HG02571 (cell line): ENCODE results near the gene SLC25A26.
"Not testable (repeated sequence)": the region's sequence is repeated elsewhere in the genome, so short reads cannot be mapped to it uniquely, and the experiment has no call there.

ENCODE experiments used
- ATAC-seq: cut with Tn5 transposase; IDR thresholded peaks from one replicate; pipeline ENCODE4 v1.9.1; 2021; ENCODE audit warnings: mild to moderate bottlenecking, moderate library complexity; ENCODE audit not compliant: unreplicated experiment

Gene SLC25A26

DNA sequence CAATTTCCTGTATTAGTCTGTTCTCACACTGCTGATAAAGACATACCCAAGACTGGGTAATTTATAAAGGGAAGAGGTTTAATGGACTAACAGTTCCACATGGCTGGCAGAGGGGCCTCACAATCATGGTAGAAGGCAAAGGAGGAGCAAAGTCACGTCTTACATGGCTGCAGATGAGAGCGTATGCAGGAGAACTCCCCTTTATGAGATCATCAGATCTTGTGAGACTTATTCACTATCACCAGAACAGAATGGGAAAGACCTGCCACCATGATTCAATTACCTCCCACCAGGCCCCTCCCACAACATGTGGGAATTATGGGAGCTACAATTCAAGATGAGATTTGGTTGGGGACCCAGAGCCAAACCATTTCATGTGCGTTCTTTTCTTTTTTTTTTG lies 5.3 kb downstream of the SLC25A26 start:
- ATAC-seq, result not testable (repeated sequence)

DNA sequence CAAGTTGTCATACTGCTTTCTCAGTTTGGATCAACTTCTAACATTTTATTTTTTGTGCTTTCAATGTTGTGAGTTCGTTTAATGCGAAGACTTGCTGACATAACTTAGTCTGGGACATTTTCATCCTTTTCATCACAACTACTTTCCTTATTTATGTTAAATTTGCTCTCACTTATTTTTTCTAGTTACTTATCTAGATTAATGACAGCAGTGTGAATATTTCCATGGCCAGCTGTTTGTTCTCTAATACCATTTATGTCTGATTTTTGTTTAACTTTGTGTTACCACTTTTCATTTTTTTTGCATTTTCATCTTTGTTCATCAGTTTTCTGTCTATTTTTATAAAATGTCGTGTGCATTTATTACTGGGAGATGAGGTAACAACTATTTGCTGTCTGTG lies 6.2 kb downstream of the SLC25A26 start:
- ATAC-seq, result no peak

DNA sequence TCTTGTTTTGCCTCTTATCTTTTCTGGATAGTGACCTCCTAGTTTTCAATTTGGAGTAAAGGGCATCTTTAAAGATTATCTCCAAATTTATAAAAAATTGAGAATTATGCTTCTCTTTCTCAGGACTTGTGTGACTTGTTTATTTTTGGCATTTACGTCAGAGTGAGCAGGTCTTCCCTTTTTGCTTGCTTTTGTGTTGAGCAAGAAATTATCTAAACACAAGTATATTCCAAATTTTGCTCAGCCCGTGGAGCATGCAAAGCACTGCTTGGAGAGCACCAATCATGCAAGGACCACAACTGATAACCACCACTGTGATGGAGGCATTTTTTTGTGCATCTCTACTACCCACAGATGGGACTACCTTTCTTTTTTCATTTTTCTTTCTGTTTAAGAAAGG lies 7.1 kb downstream of the SLC25A26 start:
- no peak for ATAC-seq

DNA sequence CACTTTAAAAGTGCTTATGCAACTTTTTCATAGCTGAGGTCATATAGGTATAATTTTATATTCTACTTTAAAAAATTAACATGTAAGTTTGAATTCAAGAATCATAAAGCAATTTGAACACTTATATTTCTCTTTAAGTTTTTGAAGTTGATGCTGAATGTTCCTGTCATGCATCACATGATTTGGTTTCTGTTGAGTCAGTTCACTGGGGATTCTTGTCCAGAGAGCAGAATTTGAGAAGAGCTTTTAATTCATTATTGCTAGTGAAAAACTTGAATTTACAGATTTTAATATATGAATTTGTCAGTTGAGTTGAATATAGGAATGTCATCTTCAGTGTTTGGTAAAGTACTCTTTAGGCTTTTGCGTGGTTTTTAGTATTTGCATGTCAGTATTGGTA lies 7.9 kb downstream of the SLC25A26 start:
- no peak for ATAC-seq

DNA sequence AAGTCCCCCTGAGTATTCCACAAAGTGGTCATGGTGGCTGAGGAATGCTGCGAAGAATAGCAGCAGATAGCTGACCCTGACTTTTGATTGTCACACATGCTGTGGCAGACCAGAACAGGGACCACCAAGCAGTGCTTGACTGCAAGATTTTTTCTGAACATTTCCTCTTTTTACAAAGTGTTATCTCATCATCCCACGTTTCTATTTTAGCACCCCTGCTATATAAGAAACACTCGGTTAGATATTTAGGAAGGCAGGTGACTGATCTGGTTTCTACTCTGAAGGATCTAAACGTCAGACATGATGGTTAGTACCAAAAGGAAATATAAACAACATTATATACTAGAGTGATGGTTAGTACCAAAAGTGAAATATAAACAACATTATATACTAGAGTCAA lies 9.1 kb downstream of the SLC25A26 start:
- no peak for ATAC-seq

DNA sequence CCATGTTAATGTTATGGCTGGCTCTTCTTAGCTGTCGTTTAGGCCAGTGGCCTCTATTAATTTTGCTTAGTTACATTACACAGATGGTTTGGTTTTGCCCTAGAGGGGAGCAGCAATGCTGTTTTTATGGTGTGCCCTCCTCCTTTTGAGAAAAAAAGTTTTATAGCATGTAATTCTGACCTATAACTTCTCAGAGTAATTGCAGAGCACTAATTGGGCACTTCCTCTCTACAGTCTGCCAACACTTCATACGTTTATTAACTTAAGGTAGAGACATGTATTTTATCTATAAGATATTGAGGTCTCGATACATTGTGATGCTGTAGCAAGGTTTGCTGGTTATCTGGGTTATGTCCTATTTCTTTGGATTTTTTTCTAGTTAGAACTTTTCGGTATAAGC lies 12.2 kb downstream of the SLC25A26 start:
- no peak for ATAC-seq

DNA sequence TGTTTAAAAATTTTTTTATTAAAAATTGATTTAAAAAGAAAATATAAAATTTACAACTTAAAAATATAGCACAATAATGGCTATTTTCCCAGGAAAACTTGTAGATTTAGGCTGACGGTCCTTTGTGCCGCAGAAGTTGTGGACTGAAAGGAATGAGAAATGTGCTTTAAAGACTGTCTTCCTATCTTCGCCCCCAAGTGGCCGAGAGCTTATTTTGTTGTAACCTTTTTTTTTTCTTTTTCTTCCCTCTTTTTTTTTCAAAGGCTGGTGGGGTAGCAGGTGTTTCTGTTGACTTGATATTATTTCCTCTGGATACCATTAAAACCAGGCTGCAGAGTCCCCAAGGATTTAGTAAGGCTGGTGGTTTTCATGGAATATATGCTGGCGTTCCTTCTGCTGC lies 15.5 kb downstream of the SLC25A26 start:
- ATAC-seq, result no peak

DNA sequence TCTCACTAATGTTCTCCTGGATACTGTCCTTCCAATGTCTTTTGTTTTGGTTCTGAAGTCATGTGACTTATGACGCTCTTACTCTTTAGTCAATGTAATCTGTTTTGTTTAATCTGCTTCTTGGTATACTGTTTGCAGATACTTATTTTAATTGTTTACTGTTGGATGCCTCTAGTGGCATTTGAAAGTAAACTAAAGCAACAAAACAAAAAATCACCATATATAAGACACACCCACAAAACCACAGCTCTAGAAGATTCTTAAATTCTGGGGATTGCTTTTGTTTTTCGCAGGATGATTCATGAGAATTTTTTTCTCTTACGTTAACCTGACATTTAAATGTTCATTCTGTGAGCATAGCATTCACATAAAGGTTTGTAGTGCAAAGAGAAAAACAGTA lies 16.8 kb downstream of the SLC25A26 start:
- no peak for ATAC-seq

DNA sequence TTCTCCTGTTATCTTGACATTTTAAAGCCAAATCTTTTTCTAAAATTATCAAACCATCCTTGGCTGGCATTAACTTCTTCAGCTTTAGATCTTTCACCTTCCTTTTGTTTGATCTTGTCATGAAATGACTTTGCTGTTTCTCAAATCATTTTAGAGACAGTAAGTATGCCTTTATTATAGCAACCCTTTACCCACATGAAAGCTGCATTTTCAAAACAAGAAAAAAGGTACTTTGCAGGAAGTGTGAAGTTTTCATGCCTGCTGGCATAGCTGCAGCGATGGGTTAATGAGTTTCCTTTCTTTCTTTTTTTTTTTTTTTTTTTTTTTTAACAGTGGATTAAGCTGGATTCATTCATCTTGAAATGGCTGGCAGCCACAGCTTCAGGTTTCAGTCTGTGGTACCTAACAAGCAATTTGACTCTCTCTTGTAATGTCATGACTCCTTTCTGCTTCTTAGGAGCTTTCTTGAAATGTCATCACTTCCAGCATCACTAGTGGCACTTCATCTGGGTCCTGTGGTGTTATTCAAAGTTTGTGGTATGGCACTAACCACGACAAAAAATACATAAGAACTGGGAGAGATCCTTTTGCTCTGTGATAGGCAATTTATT lies 18.8 kb downstream of the SLC25A26 start:
- no peak for ATAC-seq

DNA sequence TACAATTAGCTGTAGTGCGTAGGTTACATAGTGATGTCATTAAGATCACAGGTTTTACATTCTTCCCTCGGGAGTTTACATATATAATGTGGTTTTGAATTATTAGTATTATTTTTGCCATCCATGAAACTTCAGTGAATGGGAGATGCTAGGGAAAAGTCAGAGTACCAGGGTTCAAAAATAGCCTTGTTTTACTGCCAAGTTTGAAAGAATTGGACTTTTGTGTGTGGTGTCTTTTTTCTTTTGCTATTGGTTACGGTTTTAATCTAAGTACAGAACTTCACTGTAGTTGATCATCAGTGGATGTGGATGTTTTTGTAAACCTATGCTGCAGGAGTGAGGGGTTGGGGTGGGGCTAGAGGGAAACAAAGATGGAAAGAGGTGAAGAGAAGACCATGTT lies 20.7 kb downstream of the SLC25A26 start:
- no peak for ATAC-seq

DNA sequence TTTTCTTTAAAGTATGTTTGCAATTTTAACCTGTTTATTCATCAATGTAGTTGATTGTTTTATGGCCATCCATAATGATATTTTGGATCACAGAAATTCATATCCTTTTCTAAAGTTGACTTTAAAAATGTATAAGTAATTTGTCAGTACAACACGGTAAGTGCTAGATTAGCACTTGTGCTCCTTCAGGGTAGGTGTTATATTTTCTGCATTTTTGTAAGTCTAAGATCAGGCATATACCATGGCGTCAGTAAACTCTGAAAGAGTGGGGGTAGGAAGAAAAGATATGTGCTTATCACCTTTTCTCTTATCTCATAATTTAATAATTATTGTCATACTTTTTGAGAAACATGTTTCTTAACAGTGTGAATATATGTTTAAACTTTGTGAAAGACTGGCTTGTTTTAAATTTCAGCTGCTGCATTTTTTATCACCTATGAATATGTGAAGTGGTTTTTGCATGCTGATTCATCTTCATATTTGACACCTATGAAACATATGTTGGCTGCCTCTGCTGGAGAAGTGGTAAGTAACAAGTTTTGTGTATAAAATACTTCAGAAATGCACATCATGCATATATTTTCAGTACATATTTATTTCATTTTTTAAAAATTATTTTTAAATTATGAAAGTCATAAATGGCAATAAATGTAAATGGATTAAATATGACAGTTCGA lies 22.1 kb downstream of the SLC25A26 start:
- no peak for ATAC-seq

DNA sequence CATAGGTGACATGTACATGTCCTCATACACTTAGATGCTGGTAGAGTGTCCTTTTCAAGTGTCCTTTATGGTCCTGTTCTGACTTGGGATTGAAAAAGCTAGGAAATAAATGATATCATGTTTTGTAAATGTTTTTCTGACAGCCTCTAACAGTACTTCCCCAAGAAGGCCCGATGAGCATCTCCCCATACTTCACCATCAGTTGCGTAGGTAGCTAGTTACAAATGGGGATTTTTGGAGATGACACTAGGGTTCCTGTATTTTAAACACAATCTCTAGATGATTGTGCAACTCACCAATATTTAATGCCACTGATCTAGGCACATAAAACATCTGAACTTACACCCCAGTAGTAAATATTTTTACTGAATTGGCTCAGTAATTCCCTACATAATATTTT lies 27.8 kb downstream of the SLC25A26 start:
- ATAC-seq, result no peak

DNA sequence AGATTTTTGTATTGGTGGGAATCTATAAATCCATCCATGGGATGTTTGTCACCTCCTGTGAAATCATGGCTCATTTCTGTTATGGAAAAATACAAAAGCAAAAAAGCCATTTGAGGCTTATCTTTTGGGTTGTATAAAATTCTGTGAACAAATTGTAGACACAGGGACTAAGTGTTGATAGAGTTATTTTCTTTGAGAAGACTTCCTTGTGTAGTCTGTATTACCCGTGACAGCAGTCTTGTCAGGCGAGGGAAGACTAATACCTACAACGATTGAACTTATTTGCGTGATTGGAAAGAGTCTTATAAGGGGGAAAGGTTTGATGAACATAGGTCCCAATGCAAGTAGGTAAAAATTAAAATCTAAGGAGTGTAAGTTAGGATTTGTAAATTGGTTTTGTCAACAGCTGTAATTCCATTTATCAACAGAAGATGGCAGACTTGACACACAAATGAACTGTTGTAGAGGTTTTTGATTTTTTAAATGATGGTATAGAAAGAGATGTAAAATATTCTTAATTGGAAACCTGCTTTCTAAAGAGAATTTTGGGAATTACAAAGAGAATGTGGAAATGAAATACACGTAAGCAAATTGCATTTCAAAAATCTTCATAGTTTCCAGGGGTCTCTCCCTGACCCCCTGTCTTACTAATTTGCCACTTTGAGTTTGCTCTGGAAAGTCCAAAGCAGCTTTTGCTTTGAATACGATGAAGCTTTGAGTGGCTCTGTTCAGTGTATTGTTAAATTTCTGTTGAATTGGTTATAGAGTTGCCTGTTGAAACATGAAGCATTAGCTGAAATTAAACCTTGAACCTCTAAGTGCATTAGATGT lies 33.2 kb downstream of the SLC25A26 start:
- ATAC-seq, result no peak

DNA sequence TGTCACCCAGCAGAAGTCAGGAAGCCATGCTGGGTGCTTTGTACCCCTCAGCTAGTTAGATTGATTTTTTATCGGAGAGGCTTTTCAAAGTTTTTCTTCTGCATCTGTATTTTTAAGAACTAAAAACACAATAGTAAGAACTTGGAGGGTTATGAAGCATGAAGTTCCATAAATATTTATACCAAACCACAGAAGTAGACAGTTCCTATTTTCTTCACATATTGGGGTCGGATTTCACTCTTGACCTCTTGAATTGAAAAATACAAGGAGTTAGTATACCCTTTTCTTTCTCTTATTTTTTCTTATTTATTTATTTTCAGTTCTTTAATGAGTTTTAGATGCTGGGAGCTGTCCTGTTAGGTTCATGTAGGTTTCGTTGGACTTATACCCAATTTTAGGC lies 35.1 kb downstream of the SLC25A26 start:
- no peak for ATAC-seq

DNA sequence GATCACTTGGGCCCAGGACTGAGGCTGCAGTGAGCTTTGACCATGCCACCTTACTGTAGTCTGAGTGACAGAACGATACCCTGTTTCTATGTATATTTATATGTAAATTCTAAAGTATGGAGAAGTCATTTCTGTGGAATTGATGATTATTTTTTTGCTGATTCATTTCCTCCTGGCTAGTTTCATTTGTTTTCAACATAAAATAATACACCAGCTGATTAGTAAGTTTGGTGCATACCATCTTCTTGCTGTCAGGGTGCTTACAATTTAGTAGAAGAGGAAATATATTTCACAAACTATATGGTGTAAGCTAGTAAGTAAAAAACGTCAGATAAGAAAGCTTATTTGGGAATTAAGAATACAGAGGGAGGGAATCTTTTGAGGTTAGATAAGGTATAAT lies 36.0 kb downstream of the SLC25A26 start:
- no peak for ATAC-seq

DNA sequence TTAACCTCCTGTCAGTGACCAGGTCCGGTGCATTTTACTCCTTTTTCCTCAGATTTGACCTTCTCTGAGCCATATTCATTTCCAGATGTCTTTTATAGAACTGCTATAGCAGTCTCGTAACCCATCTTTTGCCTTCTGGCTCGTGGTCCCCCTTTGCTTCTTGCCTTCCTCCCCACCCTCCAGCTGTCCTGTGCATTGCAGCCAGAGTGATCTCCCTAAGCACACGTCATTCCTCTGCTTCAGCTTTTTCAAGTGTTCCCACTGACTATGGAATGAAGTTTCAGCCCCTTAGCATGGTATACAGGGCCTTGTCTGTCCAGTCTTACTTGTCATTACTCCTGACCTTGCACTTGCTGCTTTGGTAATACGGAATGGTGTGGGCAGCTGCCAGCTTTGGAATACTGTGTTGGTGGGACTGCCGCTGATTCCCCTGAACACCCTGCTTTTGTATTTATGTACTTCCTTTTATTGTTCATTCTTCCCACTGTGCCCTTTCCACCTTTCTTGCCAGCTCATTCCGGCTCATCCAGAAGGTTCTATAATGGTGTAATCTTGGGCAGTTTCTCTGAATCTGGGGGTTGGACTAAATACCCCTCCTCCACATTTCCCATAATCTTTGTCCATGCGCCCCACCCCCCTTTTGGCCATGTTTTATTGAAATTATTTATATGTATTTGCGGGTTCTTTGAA lies 38.9 kb downstream of the SLC25A26 start:
- no peak for ATAC-seq

DNA sequence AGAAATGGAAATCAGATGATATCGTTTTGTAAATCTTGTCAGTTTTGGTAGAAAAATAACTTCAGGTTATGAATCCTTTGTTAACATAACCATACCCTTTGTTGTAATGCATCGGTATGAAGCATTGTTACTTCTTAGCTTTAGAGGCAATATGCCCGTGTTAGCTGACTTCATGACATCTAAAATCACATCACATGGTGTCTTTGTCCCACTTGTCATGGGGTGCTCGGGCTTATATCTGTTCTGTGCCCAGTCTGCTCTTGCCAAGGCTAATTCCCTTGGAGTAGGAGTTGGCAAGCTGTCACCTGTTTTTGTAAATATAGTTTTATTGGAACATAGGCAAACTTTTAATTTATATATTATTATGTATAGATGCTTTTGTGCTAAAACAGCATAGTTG lies 39.6 kb downstream of the SLC25A26 start:
- ATAC-seq, result no peak

DNA sequence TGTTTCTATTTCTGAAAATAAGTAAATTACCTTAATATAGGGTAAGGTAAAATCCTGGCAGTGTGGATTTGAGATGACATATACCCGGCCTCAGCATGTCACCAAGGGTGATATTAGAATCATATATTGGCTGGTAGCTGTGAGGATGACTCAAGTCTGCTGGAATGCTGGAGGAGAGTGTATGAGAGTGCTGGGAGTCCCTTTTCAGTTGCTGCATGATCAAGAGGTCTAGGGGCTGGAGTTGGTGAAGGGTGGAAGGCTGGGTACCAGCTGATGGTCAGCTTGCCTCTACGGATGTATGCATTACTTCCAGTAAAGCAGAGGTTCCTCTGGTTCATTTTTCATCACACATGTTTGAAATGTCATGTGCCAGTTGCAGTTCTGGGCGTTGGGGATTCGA lies 40.6 kb downstream of the SLC25A26 start:
- no peak for ATAC-seq

DNA sequence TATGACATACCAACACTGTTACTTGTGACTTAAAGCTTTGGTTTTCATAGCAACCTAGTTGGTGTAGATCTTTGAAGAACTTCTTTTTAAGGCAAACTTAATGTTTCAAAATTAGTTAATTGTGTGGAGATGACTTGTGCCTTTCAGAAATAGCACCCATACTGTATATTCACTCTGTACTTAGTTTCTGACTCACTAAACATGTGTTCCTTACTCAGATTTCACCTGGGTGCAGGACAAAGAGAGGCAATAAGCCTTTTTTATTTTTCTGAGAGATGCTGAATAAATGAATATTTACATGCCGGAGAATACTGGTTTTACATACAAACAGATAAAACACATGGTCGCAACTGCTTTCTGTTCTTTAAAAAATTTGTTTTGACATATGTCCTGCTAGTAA lies 44.8 kb downstream of the SLC25A26 start:
- ATAC-seq, result no peak

DNA sequence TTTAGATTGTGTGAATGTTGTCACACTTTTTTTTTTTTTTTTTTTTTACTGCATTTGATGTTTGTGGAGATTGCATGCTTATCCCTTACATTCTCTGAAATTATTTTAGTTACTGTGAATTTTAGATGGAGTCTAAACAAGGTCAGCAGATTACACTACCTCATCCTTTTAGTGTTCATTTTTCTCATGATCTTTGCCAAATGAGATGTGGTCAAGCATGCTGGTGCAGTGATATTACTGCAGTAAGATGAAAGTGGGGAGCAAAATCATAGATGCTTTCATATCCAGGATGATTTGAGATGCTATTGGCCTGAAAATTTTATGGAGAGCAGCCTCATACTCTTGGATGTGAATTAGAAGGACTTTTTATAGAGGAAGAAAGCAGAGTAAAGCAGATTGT lies 45.8 kb downstream of the SLC25A26 start:
- ATAC-seq, result no peak

DNA sequence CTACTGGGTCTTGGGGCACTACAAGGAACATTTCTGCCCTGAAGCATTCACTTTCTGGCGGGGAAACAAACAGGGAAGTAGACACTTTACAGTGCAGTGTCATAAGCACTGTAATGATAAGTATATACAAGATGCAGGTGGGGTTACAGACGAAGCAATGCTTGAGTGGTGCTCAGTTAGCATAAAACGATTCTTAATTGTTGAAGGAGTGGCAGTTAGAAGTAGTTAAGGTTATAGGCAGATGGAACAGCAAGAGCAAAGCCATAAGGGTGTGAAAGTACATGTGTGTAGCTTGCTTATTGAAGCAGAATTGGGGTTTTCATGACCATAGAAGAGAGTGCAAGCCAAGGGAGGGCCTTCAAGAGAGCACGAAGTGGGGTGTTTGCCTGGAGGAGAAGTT lies 46.2 kb downstream of the SLC25A26 start:
- no peak for ATAC-seq

DNA sequence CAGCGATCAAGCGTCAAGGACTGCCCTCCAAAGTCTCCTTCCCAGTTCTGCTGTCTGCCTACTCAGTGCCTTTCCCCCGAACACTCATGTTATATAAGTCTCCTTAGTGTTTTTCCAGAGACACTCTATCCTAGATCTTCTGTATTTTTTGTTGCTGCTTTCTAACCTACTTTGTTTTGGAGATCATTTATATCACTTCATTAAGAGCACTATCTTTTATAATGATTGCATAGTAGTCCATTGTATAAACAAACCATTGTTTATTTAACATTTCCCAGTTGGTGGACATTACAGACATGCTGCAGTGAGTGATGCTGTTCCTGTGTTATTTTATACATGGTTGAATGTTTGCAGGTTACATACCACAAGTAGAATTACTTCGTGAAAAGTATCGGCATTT lies 47.1 kb downstream of the SLC25A26 start:
- ATAC-seq, result no peak
